ENCODE data around the gene ZMYM3. TPM values are rescaled to one million over a fixed set of nuclear protein-coding genes. Genes with fewer than 3 reads are reported as not detected.

ZMYM3 gene
- total RNA-seq, 2 experiments from 2014 or later: 27.4 to 28.0 TPM

Other genes starting within 250 kb of the ZMYM3 start
- gene SNX12, start 185.8 kb downstream of the ZMYM3 start, total RNA-seq: 10 to 100 TPM; 41.8 to 49.0 TPM
- gene FOXO4, start 158.3 kb downstream of the ZMYM3 start, total RNA-seq: 10 to 100 TPM; 13.5 to 14.3 TPM
- 10 to 100 TPM; 25.3 to 25.5 TPM for gene CXorf65, start 147.4 kb downstream of the ZMYM3 start, total RNA-seq
- gene IL2RG, start 142.6 kb downstream of the ZMYM3 start, total RNA-seq: 100 to 1,000 TPM; 447 to 523 TPM
- gene MED12, start 135.5 kb downstream of the ZMYM3 start, total RNA-seq: 10 to 100 TPM; 56.6 to 64.7 TPM
- gene NLGN3, start 109.3 kb downstream of the ZMYM3 start, total RNA-seq: 1 to 10 TPM in 1 of 2 experiments, under 1 TPM in 1; 0.98 to 1.6 TPM
- gene GJB1, start 30.9 kb downstream of the ZMYM3 start, total RNA-seq: not detected
- gene NONO, start 29.5 kb upstream of the ZMYM3 start, total RNA-seq: 100 to 1,000 TPM; 481 to 680 TPM
- 1 to 10 TPM; 4.4 to 4.7 TPM for gene ITGB1BP2, start 47.6 kb upstream of the ZMYM3 start, total RNA-seq
- 10 to 100 TPM; 44.4 to 48.9 TPM for gene TAF1, start 112.2 kb upstream of the ZMYM3 start, total RNA-seq

All from activated CD4-positive, alpha-beta T cell treated with anti-CD3 and anti-CD28 coated beads, Interleukin-2, amount 10 ng/mL, durations not matched to agents 7 days and 5 days (primary cell).